Activated CD8-positive, alpha-beta memory T cell treated with anti-CD3 and anti-CD28 coated beads for 36 hours (primary cell): ENCODE results near the gene KIAA1210. TPM values are rescaled to one million over a fixed set of nuclear protein-coding genes. Genes with fewer than 3 reads are reported as not detected.

Experiments used
- CTCF ChIA-PET: fragments of 350-600 bp; sonication (Branson Sonifier 250); formaldehyde crosslinking; loops from one replicate; lab custom pipeline; 2021; ENCODE audit warnings: antibody characterized with exemption; lab: Charles Lee
- POLR2A ChIA-PET: fragments of 350-600 bp; sonication (Branson Sonifier 250); formaldehyde crosslinking; loops from one replicate; lab custom pipeline; 2021; ENCODE audit warnings: antibody characterized with exemption; lab: Charles Lee
- total RNA-seq, 2 experiments: library from RNA; stranded (reverse); gene quantifications; one replicate each; pipeline ENCODE4 v1.2.3, GENCODE V29; 2021

The KIAA1210 gene
- not detected for total RNA-seq

GRCh38 chrX:119127650-119128049 lies at the start of gene KIAA1210:
TSS of gene KIAA1210 (minus strand) at chrX:119127812. CDS start at chrX:119123642, 4,170 bp downstream.
- CTCF ChIA-PET = interaction anchor here (1.7 kb wide), 1 partner anchor 9 kb away, joined by 4 read pairs; no protein-coding TSS in a partner anchor
- POLR2A ChIA-PET = no interaction called here

- POLR2A ChIA-PET = no interaction called here
- CTCF ChIA-PET = no interaction called here
Measured at GRCh38 chrX:119177278-119177677, 49.7 kb upstream of the KIAA1210 start.

DNA sequence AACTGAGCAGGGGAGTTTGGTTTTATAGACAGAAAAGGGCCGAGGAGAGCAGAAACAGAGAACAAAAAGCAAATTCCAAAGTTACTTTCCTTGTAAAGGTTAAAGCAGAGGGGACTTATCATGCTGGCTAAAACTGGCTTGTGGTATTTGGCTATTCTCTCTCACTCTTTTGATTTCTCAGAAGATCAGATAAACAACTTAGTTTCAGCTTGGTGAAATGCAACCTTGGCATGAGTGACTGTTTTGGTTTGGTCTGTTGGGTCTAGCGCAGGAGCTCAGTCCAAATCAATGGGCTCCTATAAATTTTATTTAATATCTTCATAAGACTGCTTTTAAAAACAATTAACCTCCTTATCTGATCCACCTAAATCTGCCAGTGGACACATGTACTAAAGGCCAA lies 47.3 kb upstream of the KIAA1210 start:
- ChIA-PET POLR2A (no interaction called here), CTCF (no interaction called here)

DNA sequence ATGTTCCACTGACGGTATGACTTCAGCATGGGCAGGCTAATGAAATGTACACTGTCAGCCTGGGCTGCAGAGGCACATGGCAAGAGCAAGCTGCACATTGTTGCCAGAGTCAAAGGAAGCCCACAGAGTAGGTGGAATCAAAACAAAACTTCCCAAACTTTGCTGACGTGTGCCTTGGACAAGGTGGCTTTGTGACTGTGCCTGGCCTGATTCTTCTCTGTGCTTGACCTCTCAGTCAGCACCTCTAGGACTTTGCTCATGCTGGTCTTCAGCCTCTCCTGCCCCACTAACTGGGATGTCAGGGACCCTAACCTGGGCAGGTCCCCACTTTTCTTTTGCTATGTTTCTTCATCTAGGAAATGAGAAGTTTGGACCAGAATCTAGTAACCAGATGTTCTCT lies 40.5 kb upstream of the KIAA1210 start:
- ChIA-PET POLR2A (no interaction called here), CTCF (no interaction called here)

DNA sequence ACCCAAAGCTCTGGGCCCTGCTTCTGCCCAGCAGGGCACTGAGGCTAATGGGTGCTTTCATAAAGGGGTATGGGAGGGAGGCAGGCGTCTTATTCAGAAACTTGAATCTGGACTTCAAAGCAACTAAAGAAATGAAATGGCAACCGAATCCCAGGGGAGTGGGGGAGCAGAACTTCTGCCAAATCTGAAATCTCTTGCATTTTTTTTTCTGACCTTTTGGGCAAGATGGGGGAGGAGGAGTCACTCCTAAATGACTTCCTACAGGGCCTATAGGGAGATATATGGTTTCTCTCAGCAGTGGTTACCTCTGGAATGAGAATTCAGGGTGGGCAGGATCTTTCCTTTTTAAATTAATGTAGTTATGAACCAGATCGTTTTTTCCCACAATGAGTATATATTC lies 30.6 kb upstream of the KIAA1210 start:
- ChIA-PET CTCF (no interaction called here), POLR2A (no interaction called here)

DNA sequence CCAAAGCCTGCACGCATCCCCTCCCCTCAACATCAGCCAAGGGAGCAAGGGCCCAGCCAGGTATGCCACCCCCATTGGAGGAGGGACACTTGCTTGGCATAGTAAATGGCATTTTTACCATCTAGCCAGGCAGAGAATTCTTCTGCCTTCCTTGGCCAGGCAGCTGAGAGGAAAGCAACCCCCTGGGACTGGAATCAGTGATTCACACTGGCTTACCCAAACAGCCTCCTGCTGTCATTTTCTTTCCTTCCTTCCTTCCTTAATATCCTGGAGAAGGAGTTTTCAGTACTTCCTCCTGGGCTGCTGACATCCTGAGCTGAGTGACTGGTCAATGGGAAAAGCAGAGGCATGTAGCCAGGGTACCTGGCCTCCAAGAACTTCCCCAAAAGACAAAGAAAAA lies 28.6 kb upstream of the KIAA1210 start:
- ChIA-PET POLR2A (no interaction called here), CTCF (no interaction called here)

DNA sequence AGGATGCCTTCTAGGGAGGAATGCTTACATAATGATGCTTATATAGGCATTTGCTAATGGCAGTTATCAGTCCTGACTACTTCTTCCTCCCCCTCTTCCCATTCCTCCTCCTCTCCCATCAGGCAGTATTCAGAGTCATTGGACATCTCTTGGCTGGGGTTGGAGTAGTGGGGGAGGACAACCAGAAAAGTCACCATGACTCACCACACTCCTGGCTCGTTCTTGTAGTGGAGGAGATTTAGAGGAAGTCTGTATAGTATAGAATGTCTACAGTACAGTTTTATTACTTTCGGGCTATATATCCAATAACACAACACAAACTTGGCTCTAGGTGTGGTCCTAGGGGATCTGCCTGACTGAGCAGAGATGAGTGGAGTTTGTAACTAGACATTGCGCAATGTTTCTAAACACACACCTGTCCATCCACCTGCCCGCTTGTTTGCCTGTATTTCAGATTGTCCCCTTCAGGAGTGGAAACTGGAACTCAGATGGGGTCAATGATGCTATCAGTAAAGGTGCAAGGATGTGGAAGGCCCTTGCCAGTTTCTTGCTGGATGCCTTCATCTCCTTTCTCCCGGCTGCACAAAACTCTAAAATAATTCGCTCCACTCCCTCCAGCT lies 27.9 kb upstream of the KIAA1210 start:
- CTCF ChIA-PET = no interaction called here
- POLR2A ChIA-PET = no interaction called here

GRCh38 chrX:119151051-119151380 lies 23.4 kb upstream of the KIAA1210 start:
- CTCF ChIA-PET = no interaction called here
- POLR2A ChIA-PET = no interaction called here

GRCh38 chrX:119150163-119151050 lies 22.8 kb upstream of the KIAA1210 start:
- ChIA-PET POLR2A (no interaction called here), CTCF (no interaction called here)

GRCh38 chrX:119147486-119147885 lies 19.9 kb upstream of the KIAA1210 start:
- CTCF ChIA-PET = no interaction called here
- POLR2A ChIA-PET = no interaction called here

DNA sequence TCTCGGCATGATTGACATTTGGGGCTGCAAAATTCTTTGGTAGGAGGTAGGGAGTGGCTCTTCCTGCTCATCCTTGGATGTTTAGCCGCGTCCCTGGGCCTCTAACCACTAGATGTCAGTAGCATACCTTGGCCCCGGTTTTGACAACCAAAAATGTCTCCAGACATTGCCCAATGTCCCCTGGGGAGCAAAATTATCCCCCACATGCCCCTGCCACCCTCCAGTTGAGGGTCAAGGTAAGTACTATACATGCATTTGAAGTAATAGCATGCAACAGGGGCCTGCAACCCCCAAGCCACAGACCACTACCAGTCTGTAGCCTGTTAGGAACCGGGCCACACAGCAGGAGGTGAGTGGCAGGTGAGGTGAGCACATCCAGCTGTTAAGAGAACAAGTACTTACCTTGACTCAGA lies 17.6 kb upstream of the KIAA1210 start:
- POLR2A ChIA-PET = no interaction called here
- CTCF ChIA-PET = no interaction called here

DNA sequence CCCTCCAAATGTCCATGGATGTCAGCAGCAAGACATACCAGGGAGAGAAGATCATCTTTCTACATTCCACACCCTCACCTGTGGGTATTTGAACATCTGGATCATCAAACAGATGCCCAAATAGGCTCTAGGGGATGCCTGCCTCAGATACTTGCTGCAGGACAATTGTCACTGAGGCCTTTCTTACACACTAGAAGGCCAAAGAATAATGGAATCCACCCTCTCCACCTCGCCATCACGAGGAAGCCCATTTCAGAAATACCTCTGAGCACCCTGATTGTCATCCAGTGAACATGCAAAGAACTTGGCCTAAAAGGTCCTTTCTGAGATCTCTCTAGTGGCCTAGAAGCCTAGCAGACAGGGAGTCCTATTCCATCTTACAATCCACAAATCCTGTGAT lies 6.9 kb upstream of the KIAA1210 start:
- CTCF ChIA-PET = no interaction called here
- POLR2A ChIA-PET = no interaction called here

GRCh38 chrX:119132961-119133360 lies 5.3 kb upstream of the KIAA1210 start:
- CTCF ChIA-PET = no interaction called here

DNA sequence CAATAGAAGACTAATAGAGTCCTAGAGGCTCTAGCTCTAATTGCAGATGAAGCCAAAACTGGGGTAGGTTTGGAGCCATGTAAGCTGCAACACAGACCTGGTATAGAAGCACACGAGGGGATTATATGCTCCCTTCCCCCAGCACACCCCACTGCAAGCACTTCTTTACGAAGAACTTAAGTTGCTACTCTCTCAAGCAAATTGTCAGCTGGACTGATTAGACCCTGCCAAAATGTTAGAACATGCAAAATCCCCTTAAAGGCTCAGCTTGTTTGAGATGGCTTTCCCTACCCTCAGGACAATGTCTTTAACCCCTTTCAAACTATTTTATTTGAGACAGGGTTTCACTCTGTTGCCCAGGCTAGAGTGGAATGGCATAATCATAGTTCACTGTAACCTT lies 4.7 kb upstream of the KIAA1210 start:
- ChIA-PET CTCF (no interaction called here), POLR2A (no interaction called here)

More at GRCh38 chrX:119132961-119133360, 5.3 kb upstream of the KIAA1210 start:
- POLR2A ChIA-PET = no interaction called here

DNA sequence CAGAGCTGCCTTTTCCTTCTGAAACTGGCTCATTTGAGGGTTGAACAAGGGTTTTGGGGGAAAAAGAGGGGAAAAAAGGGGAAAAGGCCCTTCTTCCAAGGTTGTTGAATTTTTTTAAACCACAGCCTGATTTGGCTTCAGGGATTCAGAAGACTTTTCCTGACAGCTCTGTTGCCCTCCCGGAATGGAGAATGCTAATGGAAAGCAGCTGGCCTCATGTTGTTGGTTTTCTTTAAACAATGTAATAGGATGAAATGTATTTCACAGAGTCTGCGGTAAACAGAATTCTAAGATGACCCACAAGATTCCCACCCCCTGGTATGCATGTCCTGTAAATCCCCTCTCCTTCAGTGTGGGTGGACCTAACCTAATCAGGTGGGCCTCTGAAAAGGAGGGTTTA lies 3.3 kb upstream of the KIAA1210 start:
- ChIA-PET CTCF (no interaction called here), POLR2A (no interaction called here)

DNA sequence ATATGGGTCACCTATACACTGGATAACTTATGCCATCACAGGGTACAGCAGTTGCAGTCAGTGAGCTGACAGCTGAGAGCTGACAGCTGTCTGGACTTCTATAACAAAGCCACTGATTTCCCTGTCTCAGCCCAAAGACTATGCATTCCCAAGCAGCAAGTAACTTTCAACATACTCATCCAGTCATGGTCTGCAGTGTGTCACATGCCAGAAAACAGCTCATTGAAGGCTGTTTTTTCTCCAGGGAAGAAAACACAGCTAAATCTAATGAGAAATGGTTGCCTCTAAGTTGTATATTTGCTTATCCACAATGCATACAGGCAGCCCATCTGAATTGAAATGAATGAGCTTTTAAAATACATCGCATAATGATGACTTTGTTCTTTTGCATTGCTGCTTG lies 6.3 kb downstream of the KIAA1210 start:
- ChIA-PET CTCF (no interaction called here), POLR2A (no interaction called here)

GRCh38 chrX:119118780-119119395 lies 8.7 kb downstream of the KIAA1210 start:
- ChIA-PET CTCF (interaction anchor here (1.1 to 1.5 kb wide), 2 partner anchors 9 to 102 kb away, joined by 3 to 4 read pairs; partner anchors contain the start of gene KIAA1210), POLR2A (no interaction called here)

DNA sequence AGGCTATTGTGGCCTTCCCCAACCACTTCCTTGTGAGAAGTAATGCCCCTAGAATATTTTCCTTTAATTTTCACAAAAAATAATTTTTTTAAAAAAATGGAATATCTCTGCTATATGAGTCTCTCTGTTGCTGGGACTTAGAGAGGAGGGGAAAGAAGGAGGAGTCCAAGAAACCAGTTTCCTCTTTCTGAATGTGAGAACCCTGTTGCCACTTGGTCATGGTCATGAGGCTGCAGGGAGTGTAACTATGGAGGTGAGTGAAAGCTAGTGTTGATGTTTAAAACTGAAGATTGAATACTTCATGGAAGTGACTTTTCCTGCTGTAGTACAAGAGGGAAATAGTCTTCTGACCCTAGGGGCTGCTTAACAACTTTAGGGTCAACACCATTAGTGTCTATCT lies 20.4 kb downstream of the KIAA1210 start:
- POLR2A ChIA-PET = no interaction called here

DNA sequence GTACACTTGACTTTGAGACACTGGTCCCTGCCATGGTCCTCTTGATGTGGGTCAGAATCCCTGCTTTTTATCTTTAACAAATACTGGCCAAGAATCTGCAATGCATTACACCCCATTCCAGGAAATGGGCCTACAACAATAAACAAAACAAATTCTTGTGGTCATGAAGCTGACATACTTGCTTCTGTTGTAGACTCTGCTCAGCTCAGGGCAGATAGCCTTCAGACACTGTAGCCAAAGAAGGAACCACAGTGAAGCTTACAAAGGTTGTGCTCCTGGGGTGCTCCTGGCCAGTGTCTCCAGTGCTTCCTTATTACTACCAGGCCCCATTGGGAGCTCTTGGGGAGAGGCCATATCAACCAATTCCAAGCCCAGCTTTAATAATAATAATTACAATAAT lies 21.8 kb downstream of the KIAA1210 start:
- CTCF ChIA-PET = no interaction called here
- POLR2A ChIA-PET = no interaction called here

More for the DNA sequence above, 20.4 kb downstream of the KIAA1210 start:
- CTCF ChIA-PET = no interaction called here

- POLR2A ChIA-PET = no interaction called here
- CTCF ChIA-PET = no interaction called here
Measured at GRCh38 chrX:119101168-119101567, 26.4 kb downstream of the KIAA1210 start.

- CTCF ChIA-PET = no interaction called here
Measured at GRCh38 chrX:119095936-119096335, 31.7 kb downstream of the KIAA1210 start.

More at GRCh38 chrX:119095936-119096335, 31.7 kb downstream of the KIAA1210 start:
- POLR2A ChIA-PET = no interaction called here
